SK-N-MC (cell line): ENCODE results near the gene SH3GL2.
A peak's percentile ranks its signal among the peaks of the same experiment; 100 is the strongest.

Experiments used
- DNase-seq: peaks from one replicate; pipeline ENCODE4 v3.0.0-alpha.2; 2011; ENCODE audit warnings: low read depth, low spot score
- H3K27ac ChIP-seq: fragments of 200-600 bp; sonication (generic); 2 replicates; pipeline ENCODE4 v1.5.1; 2016; ENCODE audit warnings: mixed run types
- H3K36me3 ChIP-seq: fragments of 200-600 bp; sonication (generic); 2 replicates; pipeline ENCODE4 v1.6.1; 2017; ENCODE audit warnings: antibody characterized with exemption, low read length, mixed read lengths; ENCODE audit not compliant: insufficient read depth
- H3K4me3 ChIP-seq: fragments of 200-600 bp; sonication (generic); 2 replicates; pipeline ENCODE4 v1.5.1; 2016
- H3K9ac ChIP-seq: fragments of 200-600 bp; sonication (generic); 2 replicates; pipeline ENCODE4 v1.8.0; 2017; ENCODE audit warnings: mixed run types, mixed read lengths; ENCODE audit not compliant: insufficient read length
- H3K9me3 ChIP-seq: fragments of 200-600 bp; sonication (generic); 2 replicates; pipeline ENCODE4 v1.6.1; 2017; ENCODE audit warnings: low read depth, mild to moderate bottlenecking, antibody characterized with exemption, low read length, moderate library complexity, mixed read lengths
- EZH2 ChIP-seq: fragments of 200-600 bp; sonication (generic); IDR thresholded peaks from one replicate; pipeline ENCODE4 v1.6.1; 2017; ENCODE audit warnings: antibody characterized with exemption
- FOXP2 ChIP-seq: optimal IDR thresholded peaks from 2 replicates; pipeline ENCODE3; 2011; ENCODE audit warnings: mild to moderate bottlenecking, moderate library complexity; ENCODE audit not compliant: insufficient read depth; ENCODE audit errors: extremely low read length, control extremely low read depth
- POLR2AphosphoS5 ChIP-seq: IDR thresholded peaks from 2 replicates; pipeline ENCODE4 v1.6.1; 2012; ENCODE audit warnings: mild to moderate bottlenecking, low read depth, low read length, borderline replicate concordance

Gene SH3GL2

GRCh38 chr9:17556935-17557334 lies 21.9 kb upstream of the SH3GL2 start:
- Histone ChIP-seq H3K4me3 (no peak overlapping the region), H3K9me3 (no peaks in the 10 kb centered on the region), H3K9ac (no peak overlapping the region), H3K27ac (no peak overlapping the region), H3K36me3 (no peaks in the 10 kb centered on the region)
- no peak for DNase-seq
- no peak for TF ChIP-seq POLR2AphosphoS5
- TF ChIP-seq EZH2: no peak
- no peak for TF ChIP-seq FOXP2

- no peak for DNase-seq
- H3K27ac ChIP-seq: no peak overlapping the region
- H3K4me3 ChIP-seq: no peak overlapping the region
- H3K9ac ChIP-seq: no peak overlapping the region
- TF ChIP-seq FOXP2: no peak
- TF ChIP-seq EZH2: no peak
- TF ChIP-seq POLR2AphosphoS5: no peak
- H3K36me3 ChIP-seq: no peaks in the 10 kb centered on the region
- H3K9me3 ChIP-seq: no peaks in the 10 kb centered on the region
These were observed 7.0 kb upstream of the SH3GL2 start for GRCh38 chr9:17571825-17572224.

DNA sequence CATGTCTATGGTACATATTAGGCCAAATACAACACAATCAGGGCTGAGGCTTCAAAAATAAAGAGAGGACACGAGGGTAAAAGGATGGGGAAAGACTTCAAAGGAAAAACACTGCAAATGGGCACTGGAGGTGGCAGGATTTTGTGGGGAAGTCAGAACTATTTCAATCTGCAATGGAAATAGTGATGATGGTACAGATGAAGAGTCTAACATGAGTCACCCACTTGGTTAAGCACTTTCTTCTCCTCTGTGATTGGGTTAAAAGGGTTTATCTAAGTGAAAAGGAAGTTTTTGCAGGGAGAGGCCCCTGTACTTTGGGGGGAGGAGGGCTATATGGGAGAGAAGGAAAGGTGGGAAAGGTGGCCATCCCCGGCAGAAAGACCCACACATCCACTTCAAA lies 4.5 kb upstream of the SH3GL2 start:
- Histone ChIP-seq H3K9me3 (no peaks in the 10 kb centered on the region), H3K36me3 (no peaks in the 10 kb centered on the region), H3K9ac (no peak overlapping the region), H3K27ac (no peak overlapping the region), H3K4me3 (no peak overlapping the region)
- no peak for DNase-seq
- no peak for TF ChIP-seq POLR2AphosphoS5
- TF ChIP-seq EZH2: no peak
- TF ChIP-seq FOXP2: no peak

DNA sequence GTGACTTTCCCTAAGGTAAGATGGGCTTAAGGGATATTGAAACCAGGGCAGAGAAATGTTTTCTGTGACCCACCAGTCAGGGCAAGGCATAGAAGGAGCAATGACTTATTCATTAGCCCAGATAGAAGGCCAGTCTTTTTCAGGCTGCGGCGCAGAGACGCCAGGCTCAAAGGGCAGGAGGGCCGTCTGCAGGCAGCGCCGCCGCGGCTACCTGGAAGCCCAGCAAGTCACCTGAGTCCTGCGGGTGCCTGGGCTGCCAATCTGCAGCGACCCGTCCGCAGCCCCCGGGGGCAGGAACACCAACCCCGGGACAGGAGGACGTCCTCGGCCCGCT lies 322 bp upstream of the SH3GL2 start:
- Histone ChIP-seq H3K27ac (no peak overlapping the region), H3K4me3 (peak overlapping the region; percentile 67), H3K9ac (no peak overlapping the region), H3K9me3 (no peaks in the 10 kb centered on the region), H3K36me3 (no peaks in the 10 kb centered on the region)
- DNase-seq: no peak
- TF ChIP-seq POLR2AphosphoS5: no peak
- no peak for TF ChIP-seq FOXP2
- TF ChIP-seq EZH2: no peak

DNA sequence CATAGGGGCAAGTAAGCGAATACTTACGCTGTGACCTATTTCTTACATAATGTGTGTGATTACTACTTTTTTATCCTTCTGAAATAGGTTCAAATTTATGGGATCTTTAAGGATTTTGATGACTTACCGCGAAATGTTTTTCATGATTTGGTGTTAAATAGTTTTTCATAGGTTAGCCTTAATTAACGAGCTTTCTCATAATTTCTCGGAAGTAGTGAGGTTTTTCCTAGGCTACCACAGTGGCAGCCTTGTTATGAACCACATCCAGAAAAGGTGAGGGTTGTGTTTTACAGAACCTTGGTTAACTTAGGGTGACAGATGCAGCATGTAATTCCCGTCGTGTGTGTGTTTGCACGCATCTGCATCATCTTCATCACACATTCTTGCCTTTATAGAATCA lies 1.3 kb downstream of the SH3GL2 start:
- no peak overlapping the region for H3K27ac ChIP-seq
- no peak overlapping the region for H3K9ac ChIP-seq
- no peak for DNase-seq
- no peaks in the 10 kb centered on the region for H3K9me3 ChIP-seq
- no peak overlapping the region for H3K4me3 ChIP-seq
- TF ChIP-seq EZH2 (no peak), POLR2AphosphoS5 (no peak), FOXP2 (no peak)
- H3K36me3 ChIP-seq: no peaks in the 10 kb centered on the region

DNA sequence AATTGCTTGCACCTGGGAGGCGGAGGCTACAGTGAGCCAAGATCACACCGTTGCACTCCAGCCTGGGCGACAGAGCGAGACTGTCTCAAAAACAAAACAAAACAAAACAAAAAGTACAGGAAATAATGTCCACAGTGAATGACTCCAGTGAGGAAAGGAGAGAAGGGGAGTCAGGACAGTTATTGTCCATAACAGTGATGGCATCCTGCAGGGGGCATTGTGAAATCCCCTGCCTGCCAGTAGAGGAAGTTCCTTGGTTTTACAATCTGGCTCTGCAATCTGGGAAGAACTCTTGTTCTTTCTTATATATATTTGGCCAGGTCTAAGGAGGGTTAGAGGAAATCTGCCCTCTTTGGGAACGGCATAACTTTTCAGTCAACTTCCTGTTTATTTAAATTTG lies 8.2 kb downstream of the SH3GL2 start:
- Histone ChIP-seq H3K27ac (no peak overlapping the region), H3K9me3 (no peaks in the 10 kb centered on the region), H3K9ac (no peak overlapping the region), H3K4me3 (no peak overlapping the region), H3K36me3 (no peaks in the 10 kb centered on the region)
- DNase-seq: no peak
- TF ChIP-seq EZH2 (no peak), POLR2AphosphoS5 (no peak), FOXP2 (no peak)

GRCh38 chr9:17588395-17588794 lies 9.5 kb downstream of the SH3GL2 start:
- Histone ChIP-seq H3K9ac (no peak overlapping the region), H3K36me3 (no peaks in the 10 kb centered on the region), H3K9me3 (no peaks in the 10 kb centered on the region), H3K27ac (no peak overlapping the region), H3K4me3 (no peak overlapping the region)
- no peak for TF ChIP-seq EZH2
- TF ChIP-seq FOXP2: no peak
- no peak for TF ChIP-seq POLR2AphosphoS5
- DNase-seq: no peak

- Histone ChIP-seq H3K9ac (no peak overlapping the region), H3K4me3 (no peak overlapping the region), H3K9me3 (no peaks in the 10 kb centered on the region), H3K36me3 (no peaks in the 10 kb centered on the region), H3K27ac (no peak overlapping the region)
- no peak for DNase-seq
- TF ChIP-seq POLR2AphosphoS5: no peak
- no peak for TF ChIP-seq FOXP2
- TF ChIP-seq EZH2: no peak
These were observed 10.1 kb downstream of the SH3GL2 start for GRCh38 chr9:17588941-17589340.

- Histone ChIP-seq H3K27ac (no peak overlapping the region), H3K9ac (no peak overlapping the region), H3K9me3 (no peaks in the 10 kb centered on the region), H3K4me3 (no peak overlapping the region), H3K36me3 (no peaks in the 10 kb centered on the region)
- DNase-seq: no peak
- TF ChIP-seq POLR2AphosphoS5: no peak
- no peak for TF ChIP-seq FOXP2
- TF ChIP-seq EZH2: no peak
These were observed 10.9 kb downstream of the SH3GL2 start for GRCh38 chr9:17589771-17590170.
